H1 (cell line): ENCODE measurements around the gene MEX3D. TPM values are rescaled to one million over a fixed set of nuclear protein-coding genes. Genes with fewer than 3 reads are reported as not detected.

Experiments used
- CTCF ChIA-PET: fragments of 300-600 bp; sonication (Branson Sonifier 250); formaldehyde crosslinking; loops from one replicate; lab custom pipeline; 2021; ENCODE audit not compliant: partially characterized antibody; lab: Charles Lee
- POLR2A ChIA-PET: fragments of 300-600 bp; sonication (Branson Sonifier 250); formaldehyde crosslinking; loops from one replicate; lab custom pipeline; 2021; ENCODE audit warnings: inconsistent platforms; ENCODE audit not compliant: partially characterized antibody; lab: Charles Lee
- DNase-seq, 2 experiments: peaks; one replicate each; pipeline versions ENCODE4 v3.0.0 to v3.0.0-alpha.2; 2010 to 2022; ENCODE audit warnings: low spot score in 2 of 2, low read depth in 1 of 2, mixed read lengths in 1 of 2
- FAIRE-seq: peaks from 2 replicates; lab custom pipeline; 2011; peaks lifted over from hg19 to GRCh38; lab: Jason Lieb, UNC
- H2AFZ ChIP-seq: 2 replicates; pipeline ENCODE4 v1.8.1; 2012; ENCODE audit warnings: low read length, inconsistent platforms
- H2AK5ac ChIP-seq: 2 replicates; pipeline ENCODE4 v1.6.1; 2013; ENCODE audit warnings: low read depth, low read length
- H2BK120ac ChIP-seq: replicated peaks from 2 replicates; pipeline ENCODE3; 2013; ENCODE audit warnings: low read depth, low read length, inconsistent platforms
- H2BK12ac ChIP-seq: 2 replicates; pipeline ENCODE4 v1.6.1; 2013; ENCODE audit warnings: low read depth, low read length
- H2BK15ac ChIP-seq: 2 replicates; pipeline ENCODE4 v1.6.1; 2013; ENCODE audit warnings: low read length
- H2BK20ac ChIP-seq: 2 replicates; pipeline ENCODE4 v1.6.1; 2013; ENCODE audit warnings: low read length
- H2BK5ac ChIP-seq: 2 replicates; pipeline ENCODE4 v1.6.1; 2013; ENCODE audit warnings: low read depth, low read length
- H3K14ac ChIP-seq: 2 replicates; pipeline ENCODE4 v1.6.1; 2013; ENCODE audit warnings: inconsistent platforms; ENCODE audit not compliant: insufficient read length
- H3K18ac ChIP-seq: 2 replicates; pipeline ENCODE4 v1.6.1; 2013; ENCODE audit warnings: low read length; ENCODE audit errors: extremely low read depth
- H3K23ac ChIP-seq: 2 replicates; pipeline ENCODE4 v1.6.1; 2013; ENCODE audit warnings: inconsistent platforms; ENCODE audit not compliant: insufficient read length
- H3K23me2 ChIP-seq: 2 replicates; pipeline ENCODE4 v1.6.1; 2013; ENCODE audit warnings: low read depth, low read length
- H3K27ac ChIP-seq: 2 replicates; pipeline ENCODE4 v1.6.1; 2011; ENCODE audit warnings: low read depth, low read length, inconsistent platforms
- H3K27me3 ChIP-seq, 4 experiments: replicated peaks in 1 of 4; 1 replicate in 1 of 4; 2 replicates in 3 of 4; pipeline versions ENCODE4 v1.6.1 to v1.8.1; 2011 to 2013; ENCODE audit warnings: low read length in 3 of 4, mild to moderate bottlenecking in 3 of 4, inconsistent platforms in 2 of 4, mixed read lengths in 2 of 4, moderate library complexity in 1 of 4; ENCODE audit not compliant: control insufficient read depth in 3 of 4, insufficient read depth in 3 of 4; ENCODE audit errors: extremely low read depth in 1 of 4
- H3K36me3 ChIP-seq, 4 experiments: 2 replicates each; pipeline versions ENCODE4 v1.6.1 to v1.8.1; 2011 to 2013; ENCODE audit warnings: mild to moderate bottlenecking in 4 of 4, low read length in 3 of 4, moderate library complexity in 2 of 4, control low read depth in 1 of 4, inconsistent platforms in 1 of 4; ENCODE audit not compliant: insufficient read depth in 4 of 4, control insufficient read depth in 2 of 4
- H3K4ac ChIP-seq: replicated peaks from 2 replicates; pipeline ENCODE3; 2013; ENCODE audit warnings: low read length, low read depth, mixed read lengths, inconsistent platforms; ENCODE audit not compliant: insufficient read length
- H3K4me1 ChIP-seq, 4 experiments: replicated peaks in 1 of 4; 1 replicate in 1 of 4; 2 replicates in 3 of 4; pipeline versions ENCODE4 v1.6.1 to v1.8.1; 2011 to 2013; ENCODE audit warnings: low read length in 3 of 4, inconsistent platforms in 2 of 4, mixed read lengths in 1 of 4; ENCODE audit not compliant: insufficient read depth in 4 of 4, control insufficient read depth in 3 of 4
- H3K4me2 ChIP-seq, 2 experiments: 2 replicates each; pipeline versions ENCODE4 v1.6.1 to v1.8.1; 2011 to 2013; ENCODE audit warnings: low read depth in 2 of 2, low read length in 2 of 2, control low read depth in 1 of 2, inconsistent platforms in 1 of 2, mild to moderate bottlenecking in 1 of 2; ENCODE audit not compliant: insufficient read depth in 1 of 2
- H3K4me3 ChIP-seq, 4 experiments: fragments of 200-600, 300-600 bp in 1 of 4; sonication (generic), shearing (Covaris generic), sonication (Bioruptor Twin) in 1 of 4; 2 replicates each; pipeline versions ENCODE4 v1.5.1 to v1.8.1; 2011 to 2016; ENCODE audit warnings: low read length in 4 of 4, low read depth in 3 of 4, control low read depth in 2 of 4, inconsistent platforms in 2 of 4, mild to moderate bottlenecking in 2 of 4, mixed read lengths in 1 of 4, moderate library complexity in 1 of 4; ENCODE audit not compliant: insufficient read depth in 2 of 4; ENCODE audit errors: extremely low read depth in 1 of 4
- H3K56ac ChIP-seq: replicated peaks from 2 replicates; pipeline ENCODE3; 2013; ENCODE audit warnings: low read depth, mild to moderate bottlenecking, mixed read lengths, low read length, inconsistent platforms; ENCODE audit not compliant: insufficient read length
- H3K79me1 ChIP-seq: 2 replicates; pipeline ENCODE4 v1.6.1; 2013; ENCODE audit warnings: low read depth, low read length, control low read depth
- H3K79me2 ChIP-seq, 2 experiments: 2 replicates each; pipeline versions ENCODE4 v1.6.1 to v1.8.1; 2012 to 2013; ENCODE audit warnings: low read length in 2 of 2, mild to moderate bottlenecking in 2 of 2, inconsistent platforms in 1 of 2; ENCODE audit not compliant: insufficient read depth in 2 of 2, control insufficient read depth in 1 of 2
- H3K9ac ChIP-seq, 4 experiments: replicated peaks in 1 of 4; 1 replicate in 1 of 4; 2 replicates in 3 of 4; pipeline versions ENCODE4 v1.6.1 to v1.8.1; 2011 to 2013; ENCODE audit warnings: low read depth in 3 of 4, low read length in 3 of 4, control low read depth in 2 of 4, mild to moderate bottlenecking in 2 of 4, moderate library complexity in 2 of 4, inconsistent platforms in 1 of 4; ENCODE audit errors: extremely low read depth in 1 of 4
- H3K9me3 ChIP-seq, 2 experiments: 2 replicates each; pipeline versions ENCODE4 v1.6.1 to v1.8.1; 2012 to 2013; ENCODE audit warnings: mild to moderate bottlenecking in 2 of 2, moderate library complexity in 2 of 2, control low read depth in 1 of 2, inconsistent platforms in 1 of 2, low read depth in 1 of 2, low read length in 1 of 2, mixed read lengths in 1 of 2; ENCODE audit not compliant: insufficient read depth in 2 of 2
- H4K20me1 ChIP-seq, 2 experiments: replicated peaks in 1 of 2; 2 replicates each; pipeline versions ENCODE3 to v1.8.1; 2011 to 2013; ENCODE audit warnings: inconsistent platforms in 2 of 2, low read length in 2 of 2, mild to moderate bottlenecking in 1 of 2; ENCODE audit not compliant: insufficient read depth in 2 of 2, control insufficient read depth in 1 of 2
- H4K5ac ChIP-seq: 2 replicates; pipeline ENCODE4 v1.6.1; 2013; ENCODE audit warnings: low read length, low read depth, mixed read lengths, inconsistent platforms; ENCODE audit not compliant: insufficient read length
- H4K8ac ChIP-seq: 2 replicates; pipeline ENCODE4 v1.8.0; 2013; ENCODE audit warnings: mild to moderate bottlenecking, moderate library complexity, low read length, inconsistent platforms; ENCODE audit not compliant: insufficient read depth; ENCODE audit errors: extremely low read depth
- H4K91ac ChIP-seq: replicated peaks from 2 replicates; pipeline ENCODE3; 2013; ENCODE audit warnings: low read length, mixed read lengths, inconsistent platforms; ENCODE audit not compliant: insufficient read length
- NRF1 ChIP-seq: IDR thresholded peaks from 2 replicates; pipeline ENCODE4 v1.6.1; 2011; ENCODE audit warnings: mild to moderate bottlenecking, low read depth, low read length, improper control_type of control experiment
- RFX5 ChIP-seq: IDR thresholded peaks from 2 replicates; pipeline ENCODE4 v1.6.1; 2011; ENCODE audit warnings: low read depth, low read length, improper control_type of control experiment, borderline replicate concordance
- SAP30 ChIP-seq: fragments of 300-600 bp; sonication (generic); IDR thresholded peaks from 2 replicates; pipeline ENCODE4 v1.7.1; 2012; ENCODE audit warnings: low read length, moderate library complexity, mild to moderate bottlenecking, inconsistent platforms; ENCODE audit not compliant: insufficient read depth, insufficient replicate concordance
- WGBS, 2 experiments: shearing (Covaris generic) in 1 of 2; methylation state at CpG; one replicate each; pipeline versions ENCODE4 v1.1.6 to v1.1.7; 2013 to 2015; ENCODE audit warnings: low lambda C conversion rate in 2 of 2, mixed read lengths in 2 of 2, inconsistent platforms in 1 of 2, low coverage in 1 of 2, missing lambda C conversion rate in 1 of 2; ENCODE audit not compliant: insufficient replicate concordance in 2 of 2, insufficient coverage in 1 of 2, insufficient read length in 1 of 2; ENCODE audit errors: extremely low coverage in 1 of 2, missing lambda C conversion rate in 1 of 2; 5-methylcytosine and 5-hydroxymethylcytosine counted together
- polyA plus RNA-seq, 7 experiments: library from polyadenylated mRNA; depleted of rRNA in 3 of 7; stranded (reverse) in 5 of 7; unstranded in 2 of 7; fragments of >200 nt in 5 of 7; fragments of 200-250 nt in 2 of 7; gene quantifications; 1 replicate in 5 of 7; 2 replicates in 1 of 7; 4 replicates in 1 of 7; pipeline versions ENCODE4 v1.2.1 to v1.2.3, GENCODE V29; 2011 to 2013; ENCODE audit warnings: missing spikeins in 2 of 7, mixed read lengths in 2 of 7
- total RNA-seq: library from RNA; stranded (reverse); fragmentation: NEBNext Ultra II Directional; extraction: Animal tissue kit (Norgen Biotek cat#: 25700); gene quantifications from 2 replicates; pipeline ENCODE4 v1.2.1, GENCODE V29; 2021

The MEX3D gene
- total and polyA plus RNA-seq, 2 of the 8 experiments (the other 6 are each of a cell fraction or from before 2014, with no cell fraction given) = 20.8 to 78.8 TPM

- H3K79me2 ChIP-seq = no peaks in the 10 kb centered on the region
- H3K9me3 ChIP-seq = no peaks in the 10 kb centered on the region
- FAIRE-seq (no peak), DNase-seq (no peak)
- no peak for TF ChIP-seq SAP30
- TF ChIP-seq RFX5 = no peak
- TF ChIP-seq NRF1 = no peak
- no peak overlapping the region for H2BK20ac ChIP-seq
- H3K56ac ChIP-seq = no peak overlapping the region
- POLR2A ChIA-PET = interaction anchor here (0.9 to 8.8 kb wide), 7 partner anchors 7 to 305 kb away, joined by 3 to 148 read pairs (median 4); partner anchors contain the start of genes CIRBP, MBD3 and MEX3D
- peaks cover 0 to 13% of the 10 kb centered on the region in 2 experiments for H4K20me1 ChIP-seq
- H2AFZ ChIP-seq = no peak overlapping the region
- H2BK5ac ChIP-seq = no peak overlapping the region
- no peak overlapping the region for H3K4me2 ChIP-seq
- H3K4me3 ChIP-seq = no peak overlapping the region
- no peak overlapping the region; the same call in 1 of the 2 replicates for H3K18ac ChIP-seq
- H2BK15ac ChIP-seq = no peak overlapping the region
- no peak overlapping the region for H4K91ac ChIP-seq
- 93% methylated on average over 34 of the region's 34 CpGs; no CpG with 5 or more reads in 1 of the 2 experiments for WGBS, 2 experiments
- H4K5ac ChIP-seq = no peak overlapping the region
- H2BK12ac ChIP-seq = no peak overlapping the region
- H3K9ac ChIP-seq = no peak overlapping the region
- H3K36me3 ChIP-seq = peaks cover 3 to 28% (median 15%) of the 10 kb centered on the region in 4 experiments; a peak in 6 of 8 replicates
- no peaks in the 10 kb centered on the region for H3K23me2 ChIP-seq
- H3K23ac ChIP-seq = no peak overlapping the region
- CTCF ChIA-PET = interaction anchor here (1.1 to 2.3 kb wide), 3 partner anchors 11 to 29 kb away, joined by 3 to 9 read pairs (median 3); no protein-coding TSS in a partner anchor
- H3K27me3 ChIP-seq = peaks cover 0 to 14% (median 4%) of the 10 kb centered on the region in 4 experiments; a peak in 3 of 7 replicates
- no peak overlapping the region for H4K8ac ChIP-seq
- H3K14ac ChIP-seq = no peak overlapping the region
- H2AK5ac ChIP-seq = no peak overlapping the region
- H3K27ac ChIP-seq = no peak overlapping the region
- no peaks in the 10 kb centered on the region; the same call in 1 of the 2 replicates for H3K79me1 ChIP-seq
- H2BK120ac ChIP-seq = no peak overlapping the region
- peaks cover 0 to 1% (median 0%) of the 10 kb centered on the region in 4 experiments; a peak in 1 of 7 replicates for H3K4me1 ChIP-seq
- H3K4ac ChIP-seq = no peak overlapping the region
Measured at GRCh38 chr19:1574354-1575136, 6.4 kb upstream of the MEX3D start.
